H1 (cell line): Measurements from ENCODE around the gene DOK6. TPM values are rescaled to one million over a fixed set of nuclear protein-coding genes. Genes with fewer than 3 reads are reported as not detected.

Source experiments
- CTCF ChIA-PET: fragments of 300-600 bp; sonication (Branson Sonifier 250); formaldehyde crosslinking; loops from one replicate; lab custom pipeline; 2021; ENCODE audit not compliant: partially characterized antibody; lab: Charles Lee
- POLR2A ChIA-PET: fragments of 300-600 bp; sonication (Branson Sonifier 250); formaldehyde crosslinking; loops from one replicate; lab custom pipeline; 2021; ENCODE audit warnings: inconsistent platforms; ENCODE audit not compliant: partially characterized antibody; lab: Charles Lee
- DNase-seq, 2 experiments: peaks; one replicate each; pipeline versions ENCODE4 v3.0.0 to v3.0.0-alpha.2; 2010 to 2022; ENCODE audit warnings: low spot score in 2 of 2, low read depth in 1 of 2, mixed read lengths in 1 of 2
- FAIRE-seq: peaks from 2 replicates; lab custom pipeline; 2011; peaks lifted over from hg19 to GRCh38; lab: Jason Lieb, UNC
- H2AFZ ChIP-seq: 2 replicates; pipeline ENCODE4 v1.8.1; 2012; ENCODE audit warnings: low read length, inconsistent platforms
- H2AK5ac ChIP-seq: 2 replicates; pipeline ENCODE4 v1.6.1; 2013; ENCODE audit warnings: low read depth, low read length
- H2BK120ac ChIP-seq: replicated peaks from 2 replicates; pipeline ENCODE3; 2013; ENCODE audit warnings: low read depth, low read length, inconsistent platforms
- H2BK12ac ChIP-seq: 2 replicates; pipeline ENCODE4 v1.6.1; 2013; ENCODE audit warnings: low read depth, low read length
- H2BK15ac ChIP-seq: 2 replicates; pipeline ENCODE4 v1.6.1; 2013; ENCODE audit warnings: low read length
- H2BK20ac ChIP-seq: 2 replicates; pipeline ENCODE4 v1.6.1; 2013; ENCODE audit warnings: low read length
- H2BK5ac ChIP-seq: 2 replicates; pipeline ENCODE4 v1.6.1; 2013; ENCODE audit warnings: low read depth, low read length
- H3K14ac ChIP-seq: 2 replicates; pipeline ENCODE4 v1.6.1; 2013; ENCODE audit warnings: inconsistent platforms; ENCODE audit not compliant: insufficient read length
- H3K18ac ChIP-seq: 2 replicates; pipeline ENCODE4 v1.6.1; 2013; ENCODE audit warnings: low read length; ENCODE audit errors: extremely low read depth
- H3K23ac ChIP-seq: 2 replicates; pipeline ENCODE4 v1.6.1; 2013; ENCODE audit warnings: inconsistent platforms; ENCODE audit not compliant: insufficient read length
- H3K23me2 ChIP-seq: 2 replicates; pipeline ENCODE4 v1.6.1; 2013; ENCODE audit warnings: low read depth, low read length
- H3K27ac ChIP-seq: 2 replicates; pipeline ENCODE4 v1.6.1; 2011; ENCODE audit warnings: low read depth, low read length, inconsistent platforms
- H3K27me3 ChIP-seq, 4 experiments: replicated peaks in 1 of 4; 1 replicate in 1 of 4; 2 replicates in 3 of 4; pipeline versions ENCODE4 v1.6.1 to v1.8.1; 2011 to 2013; ENCODE audit warnings: low read length in 3 of 4, mild to moderate bottlenecking in 3 of 4, inconsistent platforms in 2 of 4, mixed read lengths in 2 of 4, moderate library complexity in 1 of 4; ENCODE audit not compliant: control insufficient read depth in 3 of 4, insufficient read depth in 3 of 4; ENCODE audit errors: extremely low read depth in 1 of 4
- H3K36me3 ChIP-seq, 4 experiments: 2 replicates each; pipeline versions ENCODE4 v1.6.1 to v1.8.1; 2011 to 2013; ENCODE audit warnings: mild to moderate bottlenecking in 4 of 4, low read length in 3 of 4, moderate library complexity in 2 of 4, control low read depth in 1 of 4, inconsistent platforms in 1 of 4; ENCODE audit not compliant: insufficient read depth in 4 of 4, control insufficient read depth in 2 of 4
- H3K4ac ChIP-seq: replicated peaks from 2 replicates; pipeline ENCODE3; 2013; ENCODE audit warnings: low read length, low read depth, mixed read lengths, inconsistent platforms; ENCODE audit not compliant: insufficient read length
- H3K4me1 ChIP-seq, 4 experiments: replicated peaks in 1 of 4; 1 replicate in 1 of 4; 2 replicates in 3 of 4; pipeline versions ENCODE4 v1.6.1 to v1.8.1; 2011 to 2013; ENCODE audit warnings: low read length in 3 of 4, inconsistent platforms in 2 of 4, mixed read lengths in 1 of 4; ENCODE audit not compliant: insufficient read depth in 4 of 4, control insufficient read depth in 3 of 4
- H3K4me2 ChIP-seq, 2 experiments: 2 replicates each; pipeline versions ENCODE4 v1.6.1 to v1.8.1; 2011 to 2013; ENCODE audit warnings: low read depth in 2 of 2, low read length in 2 of 2, control low read depth in 1 of 2, inconsistent platforms in 1 of 2, mild to moderate bottlenecking in 1 of 2; ENCODE audit not compliant: insufficient read depth in 1 of 2
- H3K4me3 ChIP-seq, 4 experiments: fragments of 200-600, 300-600 bp in 1 of 4; sonication (generic), shearing (Covaris generic), sonication (Bioruptor Twin) in 1 of 4; 2 replicates each; pipeline versions ENCODE4 v1.5.1 to v1.8.1; 2011 to 2016; ENCODE audit warnings: low read length in 4 of 4, low read depth in 3 of 4, control low read depth in 2 of 4, inconsistent platforms in 2 of 4, mild to moderate bottlenecking in 2 of 4, mixed read lengths in 1 of 4, moderate library complexity in 1 of 4; ENCODE audit not compliant: insufficient read depth in 2 of 4; ENCODE audit errors: extremely low read depth in 1 of 4
- H3K56ac ChIP-seq: replicated peaks from 2 replicates; pipeline ENCODE3; 2013; ENCODE audit warnings: low read depth, mild to moderate bottlenecking, mixed read lengths, low read length, inconsistent platforms; ENCODE audit not compliant: insufficient read length
- H3K79me1 ChIP-seq: 2 replicates; pipeline ENCODE4 v1.6.1; 2013; ENCODE audit warnings: low read depth, low read length, control low read depth
- H3K79me2 ChIP-seq, 2 experiments: 2 replicates each; pipeline versions ENCODE4 v1.6.1 to v1.8.1; 2012 to 2013; ENCODE audit warnings: low read length in 2 of 2, mild to moderate bottlenecking in 2 of 2, inconsistent platforms in 1 of 2; ENCODE audit not compliant: insufficient read depth in 2 of 2, control insufficient read depth in 1 of 2
- H3K9ac ChIP-seq, 4 experiments: replicated peaks in 1 of 4; 1 replicate in 1 of 4; 2 replicates in 3 of 4; pipeline versions ENCODE4 v1.6.1 to v1.8.1; 2011 to 2013; ENCODE audit warnings: low read depth in 3 of 4, low read length in 3 of 4, control low read depth in 2 of 4, mild to moderate bottlenecking in 2 of 4, moderate library complexity in 2 of 4, inconsistent platforms in 1 of 4; ENCODE audit errors: extremely low read depth in 1 of 4
- H3K9me3 ChIP-seq, 2 experiments: 2 replicates each; pipeline versions ENCODE4 v1.6.1 to v1.8.1; 2012 to 2013; ENCODE audit warnings: mild to moderate bottlenecking in 2 of 2, moderate library complexity in 2 of 2, control low read depth in 1 of 2, inconsistent platforms in 1 of 2, low read depth in 1 of 2, low read length in 1 of 2, mixed read lengths in 1 of 2; ENCODE audit not compliant: insufficient read depth in 2 of 2
- H4K20me1 ChIP-seq, 2 experiments: replicated peaks in 1 of 2; 2 replicates each; pipeline versions ENCODE3 to v1.8.1; 2011 to 2013; ENCODE audit warnings: inconsistent platforms in 2 of 2, low read length in 2 of 2, mild to moderate bottlenecking in 1 of 2; ENCODE audit not compliant: insufficient read depth in 2 of 2, control insufficient read depth in 1 of 2
- H4K5ac ChIP-seq: 2 replicates; pipeline ENCODE4 v1.6.1; 2013; ENCODE audit warnings: low read length, low read depth, mixed read lengths, inconsistent platforms; ENCODE audit not compliant: insufficient read length
- H4K8ac ChIP-seq: 2 replicates; pipeline ENCODE4 v1.8.0; 2013; ENCODE audit warnings: mild to moderate bottlenecking, moderate library complexity, low read length, inconsistent platforms; ENCODE audit not compliant: insufficient read depth; ENCODE audit errors: extremely low read depth
- H4K91ac ChIP-seq: replicated peaks from 2 replicates; pipeline ENCODE3; 2013; ENCODE audit warnings: low read length, mixed read lengths, inconsistent platforms; ENCODE audit not compliant: insufficient read length
- ATF2 ChIP-seq: IDR thresholded peaks from 2 replicates; pipeline ENCODE4 v1.6.1; 2012; ENCODE audit warnings: low read length, inconsistent platforms
- CBX5 ChIP-seq: fragments of 300-800, 300-1000 bp; sonication (generic); IDR thresholded peaks from 2 replicates; pipeline ENCODE4 v1.7.1; 2016; ENCODE audit warnings: antibody characterized with exemption, low read length, low read depth
- EP300 ChIP-seq, 2 experiments: IDR thresholded peaks; 1 replicate in 1 of 2; 2 replicates in 1 of 2; pipeline ENCODE4 v1.6.1; 2011 to 2012; ENCODE audit warnings: low read depth in 2 of 2, low read length in 2 of 2, mild to moderate bottlenecking in 2 of 2, borderline replicate concordance in 1 of 2, inconsistent platforms in 1 of 2, moderate library complexity in 1 of 2
- HDAC2 ChIP-seq, 2 experiments: fragments of 300-600 bp in 1 of 2; sonication (generic) in 1 of 2; IDR thresholded peaks; 2 replicates each; pipeline ENCODE4 v1.6.1; 2011 to 2012; ENCODE audit warnings: low read depth in 2 of 2, low read length in 2 of 2, mild to moderate bottlenecking in 2 of 2, moderate library complexity in 2 of 2, borderline replicate concordance in 1 of 2, inconsistent platforms in 1 of 2
- MAFK ChIP-seq: IDR thresholded peaks from 2 replicates; pipeline ENCODE4 v1.6.1; 2012; ENCODE audit warnings: low read depth, mild to moderate bottlenecking, improper control_type of control experiment, low read length
- PHF8 ChIP-seq: fragments of 200-600 bp; sonication (generic); conservative IDR thresholded peaks from 2 replicates; pipeline ENCODE4 v1.7.1; 2012; ENCODE audit warnings: low read depth, mild to moderate bottlenecking, inconsistent platforms, low read length, moderate library complexity
- POU5F1 ChIP-seq: IDR thresholded peaks from 2 replicates; pipeline ENCODE4 v1.6.1; 2011; ENCODE audit warnings: low read depth, mild to moderate bottlenecking, low read length, moderate library complexity
- RXRA ChIP-seq: IDR thresholded peaks from 2 replicates; pipeline ENCODE4 v1.6.1; 2011; ENCODE audit warnings: low read depth, mild to moderate bottlenecking, low read length, moderate library complexity; ENCODE audit not compliant: insufficient read depth
- SUZ12 ChIP-seq: fragments of 200-600 bp; sonication (generic); IDR thresholded peaks from 2 replicates; pipeline ENCODE4 v1.6.1; 2012; ENCODE audit warnings: mild to moderate bottlenecking, inconsistent platforms, low read length, moderate library complexity, mixed read lengths
- WGBS, 2 experiments: shearing (Covaris generic) in 1 of 2; methylation state at CpG; one replicate each; pipeline versions ENCODE4 v1.1.6 to v1.1.7; 2013 to 2015; ENCODE audit warnings: low lambda C conversion rate in 2 of 2, mixed read lengths in 2 of 2, inconsistent platforms in 1 of 2, low coverage in 1 of 2, missing lambda C conversion rate in 1 of 2; ENCODE audit not compliant: insufficient replicate concordance in 2 of 2, insufficient coverage in 1 of 2, insufficient read length in 1 of 2; ENCODE audit errors: extremely low coverage in 1 of 2, missing lambda C conversion rate in 1 of 2; 5-methylcytosine and 5-hydroxymethylcytosine counted together
- polyA plus RNA-seq, 7 experiments: library from polyadenylated mRNA; depleted of rRNA in 3 of 7; stranded (reverse) in 5 of 7; unstranded in 2 of 7; fragments of >200 nt in 5 of 7; fragments of 200-250 nt in 2 of 7; gene quantifications; 1 replicate in 5 of 7; 2 replicates in 1 of 7; 4 replicates in 1 of 7; pipeline versions ENCODE4 v1.2.1 to v1.2.3, GENCODE V29; 2011 to 2013; ENCODE audit warnings: missing spikeins in 2 of 7, mixed read lengths in 2 of 7
- total RNA-seq: library from RNA; stranded (reverse); fragmentation: NEBNext Ultra II Directional; extraction: Animal tissue kit (Norgen Biotek cat#: 25700); gene quantifications from 2 replicates; pipeline ENCODE4 v1.2.1, GENCODE V29; 2021
- TF ChIP-seq, protein P1 (sequence below): IDR thresholded peaks from 2 replicates; pipeline ENCODE4 v1.6.1; 2011; ENCODE audit warnings: low read length, improper control_type of control experiment

The DOK6 gene
- total and polyA plus RNA-seq, 2 of the 8 experiments (the other 6 are each of a cell fraction or from before 2014, with no cell fraction given), result 0.33 to 0.50 TPM

DNA sequence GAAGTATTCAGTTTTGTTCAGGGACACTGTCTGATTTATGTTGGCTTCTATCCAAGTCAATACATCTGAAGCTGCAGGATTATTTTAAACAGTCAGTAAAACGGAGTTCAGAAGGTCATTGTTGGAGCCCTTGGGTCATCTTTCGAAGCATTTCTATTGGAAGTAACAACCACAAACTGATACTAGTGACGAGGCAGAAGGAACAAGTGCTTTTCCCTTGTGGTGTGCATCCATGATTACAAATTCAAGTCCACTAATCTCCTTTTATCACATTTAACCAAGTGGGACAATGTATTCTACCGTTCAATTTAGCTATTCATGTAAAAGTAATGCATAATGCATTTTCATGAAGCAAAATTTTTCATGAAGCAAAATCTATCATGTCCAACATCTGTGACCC lies 470.0 kb downstream of the DOK6 start:
- Histone ChIP-seq H3K27ac (no peak overlapping the region), H4K8ac (no peak overlapping the region), H2BK12ac (no peak overlapping the region), H3K4me1 (peaks cover 0 to 5% (median 0%) of the 10 kb centered on the region in 4 experiments; a peak in 1 of 7 replicates), H4K91ac (no peak overlapping the region), H2AFZ (no peak overlapping the region), H3K9me3 (no peaks in the 10 kb centered on the region), H4K5ac (no peak overlapping the region), H3K23me2 (no peaks in the 10 kb centered on the region), H2AK5ac (no peak overlapping the region), H2BK5ac (no peak overlapping the region), H3K18ac (no peak overlapping the region), H4K20me1 (no peaks in the 10 kb centered on the region), H2BK120ac (no peak overlapping the region), H3K79me1 (no peaks in the 10 kb centered on the region), H3K4me2 (no peak overlapping the region), H3K27me3 (no peaks in the 10 kb centered on the region), H3K79me2 (no peaks in the 10 kb centered on the region), H3K14ac (no peak overlapping the region), H2BK20ac (no peak overlapping the region), H2BK15ac (no peak overlapping the region), H3K36me3 (no peaks in the 10 kb centered on the region), H3K9ac (no peak overlapping the region), H3K56ac (no peak overlapping the region), H3K4ac (no peak overlapping the region), H3K4me3 (no peak overlapping the region), H3K23ac (no peak overlapping the region)
- no peak for DNase-seq
- no peak for FAIRE-seq
- ChIA-PET POLR2A (no interaction called here), CTCF (no interaction called here)
- WGBS, 2 experiments, result 86% methylated on average over 4 of the region's 4 CpGs; no CpG with 5 or more reads in 1 of the 2 experiments
- TF ChIP-seq ATF2, result no peak
- TF ChIP-seq HDAC2 (IDR thresholded peaks at IDR 0.05; ENCODE audit: borderline replicate concordance in 1 of 2, low read depth in 2 of 2, low read length in 2 of 2), result no peak
- TF ChIP-seq CBX5, result no peak
- no peak for TF ChIP-seq POU5F1
- TF ChIP-seq, protein P1, sequence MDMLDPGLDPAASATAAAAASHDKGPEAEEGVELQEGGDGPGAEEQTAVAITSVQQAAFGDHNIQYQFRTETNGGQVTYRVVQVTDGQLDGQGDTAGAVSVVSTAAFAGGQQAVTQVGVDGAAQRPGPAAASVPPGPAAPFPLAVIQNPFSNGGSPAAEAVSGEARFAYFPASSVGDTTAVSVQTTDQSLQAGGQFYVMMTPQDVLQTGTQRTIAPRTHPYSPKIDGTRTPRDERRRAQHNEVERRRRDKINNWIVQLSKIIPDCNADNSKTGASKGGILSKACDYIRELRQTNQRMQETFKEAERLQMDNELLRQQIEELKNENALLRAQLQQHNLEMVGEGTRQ, result no peak
- TF ChIP-seq SUZ12, result no peak
- no peak for TF ChIP-seq PHF8
- TF ChIP-seq RXRA, result no peak
- no peak for TF ChIP-seq EP300 (IDR thresholded peaks at IDR 0.05; ENCODE audit: borderline replicate concordance in 1 of 2, low read depth in 2 of 2, low read length in 2 of 2)
- no peak for TF ChIP-seq MAFK
